A549 (cell line): ENCODE measurements around the gene SYNJ1. TPM values are rescaled to one million over a fixed set of nuclear protein-coding genes. Genes with fewer than 3 reads are reported as not detected.

ENCODE experiments used
- ATAC-seq, 2 experiments: fragments of 200-7000 bp in 1 of 2; fragments of >200 bp in 1 of 2; cut with Nextera tagmentation in 1 of 2; cut with Tn5 transposase in 1 of 2; 3 replicates each; pipeline versions ENCODE4 v1.8.0 to v1.9.1; 2018 to 2020; ENCODE audit warnings: mild to moderate bottlenecking in 1 of 2, moderate library complexity in 1 of 2
- CTCF ChIA-PET: fragments of 300-600 bp; sonication (Branson Sonifier 250); formaldehyde crosslinking; extraction: SDS; loops from one replicate; lab custom pipeline; 2021; ENCODE audit warnings: antibody characterized with exemption, inconsistent platforms; lab: Yijun Ruan, JAX
- POLR2A ChIA-PET: fragments of 350-600 bp; formaldehyde crosslinking; extraction: SDS; loops from one replicate; lab custom pipeline; 2021; ENCODE audit warnings: antibody characterized with exemption, inconsistent platforms; lab: Yijun Ruan, JAX
- DNase-seq, 2 experiments: peaks; one replicate each; pipeline versions ENCODE4 v3.0.0 to v3.0.0-alpha.2; 2011 to 2016; ENCODE audit warnings: low read depth in 1 of 2, low spot score in 1 of 2
- FAIRE-seq: peaks from 2 replicates; lab custom pipeline; 2011; peaks lifted over from hg19 to GRCh38; lab: Jason Lieb, UNC
- H3K27ac ChIP-seq, 2 experiments: fragments of >200 bp; sonication (Bioruptor Twin); formaldehyde crosslinking; 3 replicates each; pipeline ENCODE4 v1.5.1; 2016 to 2017
- H3K4me1 ChIP-seq: fragments of >200 bp; sonication (Bioruptor Twin); formaldehyde crosslinking; 3 replicates; pipeline ENCODE4 v1.6.1; 2016
- H3K4me2 ChIP-seq: fragments of >200 bp; sonication (Bioruptor Twin); formaldehyde crosslinking; 3 replicates; pipeline ENCODE4 v1.6.1; 2016
- H3K4me3 ChIP-seq: fragments of >200 bp; sonication (Bioruptor Twin); formaldehyde crosslinking; 3 replicates; pipeline ENCODE4 v1.5.1; 2016
- H3K9me3 ChIP-seq: fragments of >200 bp; sonication (Bioruptor Twin); formaldehyde crosslinking; 3 replicates; pipeline ENCODE4 v1.6.1; 2016
- BHLHE40 ChIP-seq: IDR thresholded peaks from 2 replicates; pipeline ENCODE4 v1.6.1; 2012; ENCODE audit warnings: low read depth, low read length, inconsistent platforms
- CBX8 ChIP-seq: fragments of 200-600 bp; sonication (generic); IDR thresholded peaks from 2 replicates; pipeline ENCODE4 v1.6.1; 2016
- EHMT2 ChIP-seq: fragments of 200-600 bp; sonication (generic); IDR thresholded peaks from 2 replicates; pipeline ENCODE4 v1.6.1; 2016; ENCODE audit warnings: antibody characterized with exemption, low read depth, mild to moderate bottlenecking, moderate library complexity
- ESRRA ChIP-seq: fragments of 150-350 bp; IDR thresholded peaks from 2 replicates; pipeline ENCODE4 v1.6.1; 2014; ENCODE audit warnings: mild to moderate bottlenecking, low read length, borderline replicate concordance
- FOSB ChIP-seq: fragments of 250-450 bp; sonication (Bioruptor Pico); IDR thresholded peaks from 2 replicates; pipeline ENCODE4 v1.5.0; 2020; ENCODE audit warnings: mild to moderate bottlenecking, moderate library complexity
- HEYL ChIP-seq: fragments of 250-450 bp; sonication (Bioruptor Pico); IDR thresholded peaks from 2 replicates; pipeline ENCODE4 v1.8.0; 2021; ENCODE audit warnings: mild to moderate bottlenecking, moderate library complexity
- HOXA7 ChIP-seq: fragments of 250-450 bp; sonication (Bioruptor Pico); IDR thresholded peaks from 2 replicates; pipeline ENCODE4 v1.5.0; 2020; ENCODE audit warnings: mild to moderate bottlenecking, moderate library complexity
- JUN ChIP-seq, 2 experiments: fragments of >200 bp; sonication (Bioruptor Twin); formaldehyde crosslinking; IDR thresholded peaks; 2 replicates in 1 of 2; 3 replicates in 1 of 2; pipeline ENCODE4 v1.6.1; 2016 to 2017
- MAFK ChIP-seq: fragments of 450-650 bp; IDR thresholded peaks from 2 replicates; pipeline ENCODE4 v1.6.1; 2014; ENCODE audit not compliant: partially characterized antibody
- MAZ ChIP-seq: fragments of 150-350 bp; IDR thresholded peaks from 2 replicates; pipeline ENCODE4 v1.6.1; 2014; ENCODE audit warnings: antibody characterized with exemption, low read depth, low read length, borderline replicate concordance
- NFE2L2 ChIP-seq: fragments of 150-350 bp; conservative IDR thresholded peaks from 2 replicates; pipeline ENCODE4 v1.6.1; 2014; ENCODE audit warnings: low read length
- NR3C1 ChIP-seq: fragments of >200 bp; sonication (Bioruptor Twin); formaldehyde crosslinking; IDR thresholded peaks from 3 replicates; pipeline ENCODE4 v1.6.1; 2017
- POLR2AphosphoS2 ChIP-seq: conservative IDR thresholded peaks from 2 replicates; pipeline ENCODE4 v1.6.1; 2012; ENCODE audit warnings: low read length, improper control_type of control experiment, inconsistent platforms
- RAD21 ChIP-seq, 2 experiments: fragments of >200 bp in 1 of 2; sonication (Bioruptor Twin) in 1 of 2; formaldehyde crosslinking in 1 of 2; IDR thresholded peaks in 1 of 2; conservative IDR thresholded peaks in 1 of 2; 2 replicates in 1 of 2; 3 replicates in 1 of 2; pipeline ENCODE4 v1.6.1; 2012 to 2018; ENCODE audit warnings: inconsistent platforms in 1 of 2
- RCOR1 ChIP-seq: fragments of 150-350 bp; IDR thresholded peaks from 2 replicates; pipeline ENCODE4 v1.6.1; 2014; ENCODE audit warnings: antibody characterized with exemption, low read length, low read depth
- SREBF2 ChIP-seq: fragments of 450-650 bp; IDR thresholded peaks from 2 replicates; pipeline ENCODE4 v1.6.1; 2014; ENCODE audit warnings: mild to moderate bottlenecking, moderate library complexity
- ZSCAN20 ChIP-seq: fragments of 250-450 bp; sonication (Bioruptor Pico); IDR thresholded peaks from 2 replicates; pipeline ENCODE4 v1.8.0; 2022; ENCODE audit warnings: mild to moderate bottlenecking, moderate library complexity
- WGBS: methylation state at CpG from one replicate; pipeline ENCODE4 v1.1.6; 2017; ENCODE audit errors: missing lambda C conversion rate; 5-methylcytosine and 5-hydroxymethylcytosine counted together
- polyA plus RNA-seq, 4 experiments: library from polyadenylated mRNA; depleted of rRNA in 3 of 4; stranded (reverse); fragments of >200 nt; fragmentation: RNase III in 1 of 4; extraction: RNeasy Plus Mini Kit Qiagen cat#74134 plus additional on column Dnase treatment in 1 of 4; gene quantifications; 2 replicates in 3 of 4; 3 replicates in 1 of 4; pipeline ENCODE4 v1.2.3, GENCODE V29; 2011 to 2017
- TF ChIP-seq, protein P1 (sequence below): fragments of >200 bp; sonication (Bioruptor Twin); formaldehyde crosslinking; IDR thresholded peaks from 3 replicates; pipeline ENCODE4 v1.6.1; 2016
- TF ChIP-seq, protein P2 (sequence below): IDR thresholded peaks from 2 replicates; pipeline ENCODE4 v1.6.1; 2012
- TF ChIP-seq, protein P3 (sequence below): fragments of 250-450 bp; sonication (Bioruptor Pico); IDR thresholded peaks from 2 replicates; pipeline ENCODE4 v1.5.0; 2020; ENCODE audit warnings: low read depth, mild to moderate bottlenecking, moderate library complexity
- TF ChIP-seq, protein P4 (sequence below): IDR thresholded peaks from 2 replicates; pipeline ENCODE4 v1.6.1; 2012; ENCODE audit warnings: low read depth, borderline replicate concordance
- TF ChIP-seq, protein P5 (sequence below): fragments of 200-600 bp; sonication (generic); IDR thresholded peaks from 2 replicates; pipeline ENCODE4 v1.6.1; 2016; ENCODE audit warnings: antibody characterized with exemption, mild to moderate bottlenecking, moderate library complexity

The SYNJ1 gene
- polyA plus RNA-seq, 2 of the 4 experiments (the other 2 are of a cell fraction): 2.3 to 3.8 TPM

DNA sequence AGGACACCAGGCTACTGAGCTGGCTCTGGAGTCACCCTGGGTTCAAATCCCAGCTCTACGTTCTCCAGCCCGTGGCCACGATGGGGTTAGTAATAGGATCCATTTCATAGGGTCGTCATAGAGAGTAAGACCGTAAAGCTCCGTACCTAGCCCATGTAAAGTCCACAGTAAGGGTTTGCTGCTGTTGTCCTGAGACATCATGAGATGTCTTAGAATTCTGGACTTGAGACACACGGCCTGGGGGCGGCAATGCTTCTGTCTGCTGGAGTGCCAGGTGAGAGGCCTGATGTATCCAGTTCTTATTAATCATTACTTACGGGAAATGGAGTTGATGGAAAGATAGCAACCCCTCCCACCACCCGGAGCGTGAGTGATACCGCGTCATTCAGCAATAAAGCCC, 146.1 kb downstream of the SYNJ1 start:
- Histone ChIP-seq H3K4me2 (no peak overlapping the region), H3K4me3 (no peak overlapping the region), H3K27ac (no peak overlapping the region), H3K4me1 (no peaks in the 10 kb centered on the region), H3K9me3 (no peaks in the 10 kb centered on the region)
- CTCF ChIA-PET: interaction anchor here (3.3 to 3.5 kb wide), 2 partner anchors 12 to 19 kb away, joined by 15 to 18 read pairs; no protein-coding TSS in a partner anchor
- TF ChIP-seq NFE2L2 (no peak), RCOR1 (no peak), ESRRA (no peak), ZSCAN20 (CRISPR knock-in tag) (no peak), RAD21 (conservative IDR thresholded peaks at IDR 0.05 in 1 of 2, IDR thresholded peaks at IDR 0.05 in 1 of 2) (no peak), BHLHE40 (no peak), POLR2AphosphoS2 (no peak), HOXA7 (CRISPR knock-in tag) (no peak), EHMT2 (no peak), MAFK (no peak), JUN (IDR thresholded peaks at IDR 0.05) (no peak), SREBF2 (no peak)
- TF ChIP-seq, protein P1, sequence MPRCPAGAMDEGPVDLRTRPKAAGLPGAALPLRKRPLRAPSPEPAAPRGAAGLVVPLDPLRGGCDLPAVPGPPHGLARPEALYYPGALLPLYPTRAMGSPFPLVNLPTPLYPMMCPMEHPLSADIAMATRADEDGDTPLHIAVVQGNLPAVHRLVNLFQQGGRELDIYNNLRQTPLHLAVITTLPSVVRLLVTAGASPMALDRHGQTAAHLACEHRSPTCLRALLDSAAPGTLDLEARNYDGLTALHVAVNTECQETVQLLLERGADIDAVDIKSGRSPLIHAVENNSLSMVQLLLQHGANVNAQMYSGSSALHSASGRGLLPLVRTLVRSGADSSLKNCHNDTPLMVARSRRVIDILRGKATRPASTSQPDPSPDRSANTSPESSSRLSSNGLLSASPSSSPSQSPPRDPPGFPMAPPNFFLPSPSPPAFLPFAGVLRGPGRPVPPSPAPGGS: no peak
- no peak for ATAC-seq
- POLR2A ChIA-PET: no interaction called here
- no peak for FAIRE-seq
- 74% methylated on average over 9 of the region's 13 CpGs for WGBS
- no peak for DNase-seq

DNA sequence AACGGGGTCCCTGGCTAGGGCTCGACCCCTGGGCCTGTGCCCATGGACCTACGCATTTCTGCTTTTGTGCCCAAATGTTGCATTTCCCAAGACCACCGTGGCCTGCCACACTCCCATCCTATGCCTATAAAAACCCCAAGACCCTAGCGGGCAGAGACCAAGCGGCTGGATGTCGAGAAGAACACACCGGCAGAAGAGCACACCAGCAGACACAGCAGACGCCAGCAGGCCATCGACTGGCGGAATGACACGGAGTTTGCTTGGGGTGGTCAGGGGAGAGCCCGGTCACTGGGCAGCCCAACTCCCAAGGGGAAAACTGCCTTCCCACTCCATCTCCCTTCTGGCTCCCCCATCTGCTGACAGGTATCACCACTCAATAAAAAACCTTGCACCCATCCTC, 146.9 kb downstream of the SYNJ1 start:
- Histone ChIP-seq H3K9me3 (no peaks in the 10 kb centered on the region), H3K4me1 (no peaks in the 10 kb centered on the region), H3K4me3 (no peak overlapping the region), H3K4me2 (no peak overlapping the region)
- ATAC-seq (no peak), DNase-seq (no peak)
- WGBS: 76% methylated on average over 13 of the region's 13 CpGs
- TF ChIP-seq, protein P2, sequence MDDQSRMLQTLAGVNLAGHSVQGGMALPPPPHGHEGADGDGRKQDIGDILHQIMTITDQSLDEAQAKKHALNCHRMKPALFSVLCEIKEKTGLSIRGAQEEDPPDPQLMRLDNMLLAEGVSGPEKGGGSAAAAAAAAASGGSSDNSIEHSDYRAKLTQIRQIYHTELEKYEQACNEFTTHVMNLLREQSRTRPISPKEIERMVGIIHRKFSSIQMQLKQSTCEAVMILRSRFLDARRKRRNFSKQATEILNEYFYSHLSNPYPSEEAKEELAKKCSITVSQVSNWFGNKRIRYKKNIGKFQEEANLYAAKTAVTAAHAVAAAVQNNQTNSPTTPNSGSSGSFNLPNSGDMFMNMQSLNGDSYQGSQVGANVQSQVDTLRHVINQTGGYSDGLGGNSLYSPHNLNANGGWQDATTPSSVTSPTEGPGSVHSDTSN: no peak
- TF ChIP-seq, protein P3, sequence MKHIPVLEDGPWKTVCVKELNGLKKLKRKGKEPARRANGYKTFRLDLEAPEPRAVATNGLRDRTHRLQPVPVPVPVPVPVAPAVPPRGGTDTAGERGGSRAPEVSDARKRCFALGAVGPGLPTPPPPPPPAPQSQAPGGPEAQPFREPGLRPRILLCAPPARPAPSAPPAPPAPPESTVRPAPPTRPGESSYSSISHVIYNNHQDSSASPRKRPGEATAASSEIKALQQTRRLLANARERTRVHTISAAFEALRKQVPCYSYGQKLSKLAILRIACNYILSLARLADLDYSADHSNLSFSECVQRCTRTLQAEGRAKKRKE (CRISPR knock-in tag): no peak
- no peak for TF ChIP-seq NR3C1
- TF ChIP-seq HEYL (CRISPR knock-in tag): no peak
- no peak for TF ChIP-seq CBX8
- TF ChIP-seq FOSB: no peak
- TF ChIP-seq, protein P4, sequence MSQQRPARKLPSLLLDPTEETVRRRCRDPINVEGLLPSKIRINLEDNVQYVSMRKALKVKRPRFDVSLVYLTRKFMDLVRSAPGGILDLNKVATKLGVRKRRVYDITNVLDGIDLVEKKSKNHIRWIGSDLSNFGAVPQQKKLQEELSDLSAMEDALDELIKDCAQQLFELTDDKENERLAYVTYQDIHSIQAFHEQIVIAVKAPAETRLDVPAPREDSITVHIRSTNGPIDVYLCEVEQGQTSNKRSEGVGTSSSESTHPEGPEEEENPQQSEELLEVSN: no peak
- TF ChIP-seq, protein P5, sequence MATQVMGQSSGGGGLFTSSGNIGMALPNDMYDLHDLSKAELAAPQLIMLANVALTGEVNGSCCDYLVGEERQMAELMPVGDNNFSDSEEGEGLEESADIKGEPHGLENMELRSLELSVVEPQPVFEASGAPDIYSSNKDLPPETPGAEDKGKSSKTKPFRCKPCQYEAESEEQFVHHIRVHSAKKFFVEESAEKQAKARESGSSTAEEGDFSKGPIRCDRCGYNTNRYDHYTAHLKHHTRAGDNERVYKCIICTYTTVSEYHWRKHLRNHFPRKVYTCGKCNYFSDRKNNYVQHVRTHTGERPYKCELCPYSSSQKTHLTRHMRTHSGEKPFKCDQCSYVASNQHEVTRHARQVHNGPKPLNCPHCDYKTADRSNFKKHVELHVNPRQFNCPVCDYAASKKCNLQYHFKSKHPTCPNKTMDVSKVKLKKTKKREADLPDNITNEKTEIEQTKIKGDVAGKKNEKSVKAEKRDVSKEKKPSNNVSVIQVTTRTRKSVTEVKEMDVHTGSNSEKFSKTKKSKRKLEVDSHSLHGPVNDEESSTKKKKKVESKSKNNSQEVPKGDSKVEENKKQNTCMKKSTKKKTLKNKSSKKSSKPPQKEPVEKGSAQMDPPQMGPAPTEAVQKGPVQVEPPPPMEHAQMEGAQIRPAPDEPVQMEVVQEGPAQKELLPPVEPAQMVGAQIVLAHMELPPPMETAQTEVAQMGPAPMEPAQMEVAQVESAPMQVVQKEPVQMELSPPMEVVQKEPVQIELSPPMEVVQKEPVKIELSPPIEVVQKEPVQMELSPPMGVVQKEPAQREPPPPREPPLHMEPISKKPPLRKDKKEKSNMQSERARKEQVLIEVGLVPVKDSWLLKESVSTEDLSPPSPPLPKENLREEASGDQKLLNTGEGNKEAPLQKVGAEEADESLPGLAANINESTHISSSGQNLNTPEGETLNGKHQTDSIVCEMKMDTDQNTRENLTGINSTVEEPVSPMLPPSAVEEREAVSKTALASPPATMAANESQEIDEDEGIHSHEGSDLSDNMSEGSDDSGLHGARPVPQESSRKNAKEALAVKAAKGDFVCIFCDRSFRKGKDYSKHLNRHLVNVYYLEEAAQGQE: no peak
- TF ChIP-seq MAZ: no peak
- TF ChIP-seq, all 56 proteins: peak for 0
- ChIA-PET CTCF (interaction anchor here (3.3 to 3.5 kb wide), 2 partner anchors 11 to 20 kb away, joined by 15 to 18 read pairs; no protein-coding TSS in a partner anchor), POLR2A (no interaction called here)
- FAIRE-seq: no peak
- no peak overlapping the region for H3K27ac ChIP-seq

Other genes with a start within 250 kb of the SYNJ1 start
- gene TCP10L, start 142.5 kb downstream of the SYNJ1 start, polyA plus RNA-seq (2011; rRNA removed): 1.2 TPM in 2 replicates
- gene TCP10L, start 142.5 kb downstream of the SYNJ1 start, polyA plus RNA-seq (2017; fragmentation: RNase III; extraction: RNeasy Plus Mini Kit Qiagen cat#74134 plus additional on column Dnase treatment): 0.30 to 0.62 TPM (median 0.54 TPM) in 3 replicates
- gene CFAP298, start 115.6 kb downstream of the SYNJ1 start, polyA plus RNA-seq (2011; rRNA removed): 22.2 and 35.6 TPM in 2 replicates
- gene CFAP298, start 115.6 kb downstream of the SYNJ1 start, polyA plus RNA-seq (2017; fragmentation: RNase III; extraction: RNeasy Plus Mini Kit Qiagen cat#74134 plus additional on column Dnase treatment): 39.3 to 42.3 TPM (median 41.8 TPM) in 3 replicates
- gene PAXBP1, start 43.7 kb upstream of the SYNJ1 start, polyA plus RNA-seq (2011; rRNA removed): 36.0 and 43.7 TPM in 2 replicates
- 16.1 to 19.9 TPM (median 17.9 TPM) in 3 replicates for gene PAXBP1, start 43.7 kb upstream of the SYNJ1 start, polyA plus RNA-seq (2017; fragmentation: RNase III; extraction: RNeasy Plus Mini Kit Qiagen cat#74134 plus additional on column Dnase treatment)